ENCODE results near the gene ST6GALNAC4.

DNA sequence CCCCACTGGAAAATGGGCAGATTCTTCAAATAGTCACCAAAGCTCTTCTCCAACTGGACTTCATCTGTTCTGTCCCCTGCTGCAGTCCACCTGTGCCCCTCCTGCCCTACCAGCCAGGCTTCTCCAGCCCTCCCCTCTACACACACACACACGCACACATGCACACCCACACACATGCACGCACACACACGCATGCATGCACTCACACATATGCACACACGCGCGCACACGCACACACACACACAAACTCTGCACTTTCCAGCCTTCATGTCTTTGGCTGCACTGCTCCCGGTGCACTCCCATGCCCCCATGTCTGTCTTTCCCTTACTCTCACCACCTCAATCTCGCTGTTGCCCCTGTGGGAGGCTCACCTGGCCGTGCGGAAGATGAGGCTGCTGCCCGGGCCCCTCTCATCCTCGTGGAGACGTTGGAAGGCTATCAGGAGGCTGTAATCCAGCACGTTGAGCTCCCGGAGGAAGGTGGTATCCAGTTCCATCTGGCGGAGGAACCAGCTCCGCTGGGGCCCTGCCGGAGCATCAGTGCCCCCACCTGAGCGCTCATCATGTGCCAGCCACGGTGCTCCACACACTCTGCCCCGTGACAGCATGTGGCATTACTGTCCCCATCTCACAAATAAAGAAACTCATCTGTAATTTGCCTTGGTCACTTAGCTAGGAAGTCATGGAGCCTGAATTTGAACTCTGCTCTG, 8.0 kb upstream of the ST6GALNAC4 start:
- TF ChIP-seq TAF1 (IDR thresholded peaks at IDR 0.05; ENCODE audit: borderline replicate concordance, insufficient read depth, low read length), result no peak
- TF ChIP-seq, protein P1, sequence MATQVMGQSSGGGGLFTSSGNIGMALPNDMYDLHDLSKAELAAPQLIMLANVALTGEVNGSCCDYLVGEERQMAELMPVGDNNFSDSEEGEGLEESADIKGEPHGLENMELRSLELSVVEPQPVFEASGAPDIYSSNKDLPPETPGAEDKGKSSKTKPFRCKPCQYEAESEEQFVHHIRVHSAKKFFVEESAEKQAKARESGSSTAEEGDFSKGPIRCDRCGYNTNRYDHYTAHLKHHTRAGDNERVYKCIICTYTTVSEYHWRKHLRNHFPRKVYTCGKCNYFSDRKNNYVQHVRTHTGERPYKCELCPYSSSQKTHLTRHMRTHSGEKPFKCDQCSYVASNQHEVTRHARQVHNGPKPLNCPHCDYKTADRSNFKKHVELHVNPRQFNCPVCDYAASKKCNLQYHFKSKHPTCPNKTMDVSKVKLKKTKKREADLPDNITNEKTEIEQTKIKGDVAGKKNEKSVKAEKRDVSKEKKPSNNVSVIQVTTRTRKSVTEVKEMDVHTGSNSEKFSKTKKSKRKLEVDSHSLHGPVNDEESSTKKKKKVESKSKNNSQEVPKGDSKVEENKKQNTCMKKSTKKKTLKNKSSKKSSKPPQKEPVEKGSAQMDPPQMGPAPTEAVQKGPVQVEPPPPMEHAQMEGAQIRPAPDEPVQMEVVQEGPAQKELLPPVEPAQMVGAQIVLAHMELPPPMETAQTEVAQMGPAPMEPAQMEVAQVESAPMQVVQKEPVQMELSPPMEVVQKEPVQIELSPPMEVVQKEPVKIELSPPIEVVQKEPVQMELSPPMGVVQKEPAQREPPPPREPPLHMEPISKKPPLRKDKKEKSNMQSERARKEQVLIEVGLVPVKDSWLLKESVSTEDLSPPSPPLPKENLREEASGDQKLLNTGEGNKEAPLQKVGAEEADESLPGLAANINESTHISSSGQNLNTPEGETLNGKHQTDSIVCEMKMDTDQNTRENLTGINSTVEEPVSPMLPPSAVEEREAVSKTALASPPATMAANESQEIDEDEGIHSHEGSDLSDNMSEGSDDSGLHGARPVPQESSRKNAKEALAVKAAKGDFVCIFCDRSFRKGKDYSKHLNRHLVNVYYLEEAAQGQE (IDR thresholded peaks at IDR 0.05; ENCODE audit: insufficient read depth in 1 of 2, low read depth in 2 of 2, low read length in 2 of 2), result no peak

Measured in PFSK-1 (cell line).